GM18520 (cell line): ENCODE measurements around the gene APBB1IP.
"Not testable (repeated sequence)": the region's sequence is repeated elsewhere in the genome, so short reads cannot be mapped to it uniquely, and the experiment has no call there.

Experiments used
- ATAC-seq: cut with Tn5 transposase; IDR thresholded peaks from one replicate; pipeline ENCODE4 v1.9.1; 2021; ENCODE audit not compliant: unreplicated experiment

The APBB1IP gene

GRCh38 chr10:26441491-26442214, 3.5 kb downstream of the APBB1IP start:
- ATAC-seq: no peak

DNA sequence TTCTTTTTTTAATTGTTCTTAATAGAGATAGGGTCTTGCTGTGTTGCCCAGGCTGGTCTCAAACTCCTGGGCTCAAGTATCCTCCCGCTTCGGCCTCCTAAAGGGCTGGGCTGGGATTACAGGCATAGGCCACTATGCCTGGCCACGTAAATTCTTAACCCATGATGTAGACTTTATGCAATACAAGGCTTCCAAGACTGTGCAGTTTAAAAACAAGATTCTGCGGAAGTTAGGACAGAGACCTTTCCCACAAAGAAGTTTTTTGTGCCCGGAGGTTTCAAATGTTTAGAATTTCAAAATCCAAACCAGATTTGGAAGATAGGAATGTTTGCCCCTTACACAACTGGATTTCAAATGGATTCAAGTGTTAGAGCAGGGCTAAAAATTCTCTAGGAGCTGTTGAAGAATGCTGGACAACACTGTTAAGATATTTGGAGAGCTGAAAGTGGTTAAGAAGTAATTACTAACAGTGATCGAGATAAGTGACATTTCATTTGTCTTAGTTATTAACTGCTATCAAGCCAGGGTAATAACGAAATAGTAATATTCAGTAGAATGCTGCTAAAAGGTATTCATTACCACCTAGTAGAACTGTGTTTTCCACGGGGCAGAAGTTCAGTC, 7.4 kb downstream of the APBB1IP start:
- no peak for ATAC-seq

DNA sequence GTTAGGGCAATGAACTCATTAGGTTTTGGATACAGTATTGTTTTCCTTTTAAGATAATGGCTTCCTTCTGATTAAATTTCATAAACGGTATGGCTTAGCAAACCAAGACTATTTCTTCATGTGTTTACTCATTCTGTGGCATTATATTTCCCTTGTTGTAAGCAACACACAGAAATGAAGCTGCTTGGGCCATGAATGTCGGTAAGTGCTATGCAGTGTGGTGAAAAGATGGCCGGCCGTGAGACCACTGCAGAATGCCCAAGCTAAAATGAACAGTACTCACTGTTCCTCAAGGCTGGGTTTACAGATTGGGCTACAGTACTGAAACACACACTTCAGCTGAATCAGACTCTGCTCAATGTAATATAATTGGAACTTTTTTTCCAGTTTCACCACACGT, 8.1 kb downstream of the APBB1IP start:
- no peak for ATAC-seq

DNA sequence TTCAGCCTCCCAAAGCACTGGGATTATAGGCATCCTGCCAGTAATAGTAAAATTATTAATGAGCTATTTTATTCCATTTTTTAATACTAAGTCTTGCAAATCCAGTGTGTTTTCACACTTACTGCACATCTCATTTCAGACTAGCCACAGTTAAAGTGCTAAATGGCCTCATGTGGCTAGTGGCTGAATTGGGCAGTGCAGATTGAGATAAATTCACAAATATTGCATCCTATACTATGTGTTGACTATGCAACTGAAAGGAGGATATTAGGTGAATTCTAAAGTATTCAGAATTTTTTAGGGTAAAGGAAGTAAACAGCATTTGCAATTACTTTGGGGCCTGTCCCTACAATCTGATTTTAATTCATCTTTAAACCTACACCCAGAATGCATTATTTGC, 10.2 kb downstream of the APBB1IP start:
- peak; percentile 23 for ATAC-seq

DNA sequence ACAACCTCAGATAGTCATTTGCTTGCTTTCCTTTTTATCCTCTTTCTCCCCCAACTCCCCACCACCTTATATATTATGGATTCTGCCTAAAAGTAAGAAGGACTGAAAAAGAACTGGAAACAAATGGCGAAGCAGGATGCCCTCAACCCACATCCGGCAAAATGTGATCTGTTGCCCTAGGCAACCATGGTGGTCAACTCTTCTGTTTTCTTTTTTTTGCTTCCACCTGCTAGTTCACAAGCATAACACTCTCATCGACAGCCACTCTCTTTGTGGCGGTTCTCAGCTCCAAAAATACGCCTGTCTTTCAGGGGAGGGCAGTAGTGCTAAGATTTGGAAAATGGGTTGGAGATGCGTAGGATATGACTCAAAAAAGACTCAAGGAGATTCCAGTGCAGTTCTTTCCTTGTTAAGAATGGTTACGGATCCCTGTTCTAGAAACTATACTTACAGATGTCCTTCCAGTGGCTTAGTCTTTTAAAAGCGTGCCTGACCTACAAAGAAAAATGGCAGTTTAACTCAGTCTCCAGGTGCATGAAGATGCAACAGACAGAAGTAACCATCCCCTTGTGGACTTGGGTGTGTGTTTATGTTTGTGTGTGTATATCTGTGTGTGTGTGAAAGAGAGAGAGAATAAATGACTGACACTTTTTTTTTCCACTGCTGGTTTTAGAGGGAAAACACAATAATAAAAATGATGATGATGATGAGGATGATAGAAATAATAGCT, 10.7 kb downstream of the APBB1IP start:
- peak; percentile 74 for ATAC-seq

GRCh38 chr10:26449726-26450125, 11.6 kb downstream of the APBB1IP start:
- ATAC-seq: no peak

DNA sequence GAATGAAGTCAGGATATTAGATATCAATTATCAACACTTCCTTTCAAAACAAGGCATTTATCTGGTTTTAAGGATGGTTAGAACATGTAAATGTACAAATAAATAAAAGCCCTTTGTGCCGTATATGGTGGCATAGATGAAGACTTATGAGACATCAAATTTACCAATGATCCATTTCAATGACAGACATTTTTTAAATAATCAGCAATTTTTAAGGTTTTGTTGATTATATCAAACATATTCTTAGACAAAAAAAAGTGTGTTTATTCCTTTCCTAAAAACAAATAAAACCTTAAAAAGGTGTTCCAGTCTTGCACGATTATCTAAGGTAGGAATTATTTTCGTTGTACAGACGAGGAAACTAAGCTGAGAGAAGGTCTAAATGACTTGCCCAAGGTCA, 13.8 kb downstream of the APBB1IP start:
- ATAC-seq: no peak

- no peak for ATAC-seq
These were observed 15.7 kb downstream of the APBB1IP start for GRCh38 chr10:26453850-26454249.

GRCh38 chr10:26454891-26455290, 16.8 kb downstream of the APBB1IP start:
- no peak for ATAC-seq

DNA sequence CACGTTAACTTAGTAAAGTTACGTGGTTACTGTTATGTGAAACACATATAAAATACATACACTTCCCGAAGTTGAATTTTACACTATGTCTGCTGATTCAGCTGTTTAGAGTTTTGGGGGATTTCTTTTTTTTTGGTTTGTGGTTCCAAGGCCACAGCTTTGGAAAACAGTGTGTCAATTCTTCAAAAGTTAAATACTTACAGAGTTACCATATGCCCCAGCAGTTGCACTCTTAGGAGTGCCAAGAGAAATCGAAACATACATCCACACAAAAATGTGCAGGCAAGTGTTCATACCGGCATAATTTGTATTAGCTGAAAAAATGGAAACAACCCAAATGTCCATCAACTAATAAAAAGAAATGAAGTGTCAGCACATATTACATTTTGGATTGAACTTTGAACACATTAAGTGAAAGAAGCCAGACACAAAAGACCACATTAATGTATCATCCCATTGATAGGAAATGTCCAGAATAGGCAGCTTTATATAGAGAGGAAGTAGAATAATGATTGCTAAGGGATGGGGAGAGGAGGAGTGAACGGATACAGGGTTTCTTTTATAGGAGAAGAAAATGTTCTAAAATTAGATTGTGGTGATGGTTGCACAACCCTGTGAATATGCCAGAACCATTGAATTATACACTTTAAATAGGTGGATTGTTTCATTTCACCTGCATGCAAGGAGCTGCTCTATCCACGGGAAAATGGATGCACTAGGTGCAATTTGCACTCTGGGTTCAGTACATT, 17.6 kb downstream of the APBB1IP start:
- ATAC-seq: no peak

- peak; percentile 78 for ATAC-seq
These were observed 18.9 kb downstream of the APBB1IP start for GRCh38 chr10:26457088-26457487.

DNA sequence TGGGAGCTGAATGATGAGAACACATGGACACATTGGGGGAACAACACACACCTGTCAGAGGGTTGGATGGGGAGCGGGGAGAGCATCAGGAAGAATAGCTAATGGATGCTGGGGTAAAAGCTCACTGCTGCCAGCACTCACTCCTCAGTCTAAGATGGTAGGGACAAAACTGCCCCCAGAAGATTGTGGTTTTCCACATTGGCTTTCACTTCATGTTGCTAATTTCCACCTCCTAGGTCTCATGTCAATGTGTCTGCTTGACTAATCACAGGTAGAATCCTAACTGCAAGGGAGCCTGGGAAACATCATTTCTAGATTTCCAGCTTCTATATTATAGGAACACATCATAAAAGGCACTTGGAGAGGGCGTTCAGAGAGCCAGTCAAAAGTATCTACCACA, 22.6 kb downstream of the APBB1IP start:
- ATAC-seq: no peak

DNA sequence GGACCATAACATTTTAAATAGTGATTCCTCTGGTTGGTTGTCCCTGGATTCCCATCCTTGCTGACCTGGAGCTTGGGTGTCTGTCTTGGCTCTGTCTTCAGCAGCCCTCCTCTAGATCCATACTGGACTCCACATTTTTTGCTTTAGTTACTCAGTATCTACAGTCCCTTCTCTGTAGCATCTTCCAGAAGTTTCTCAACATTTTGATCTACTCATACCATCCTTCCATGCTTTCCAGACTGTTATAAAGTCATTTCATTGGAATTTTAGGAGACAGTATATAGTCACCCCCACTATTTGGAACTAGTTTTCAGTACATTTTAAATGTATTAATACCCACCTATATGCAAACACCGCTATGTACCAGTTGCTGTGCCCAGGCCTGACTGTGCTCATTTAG, 25.8 kb downstream of the APBB1IP start:
- no peak for ATAC-seq

GRCh38 chr10:26464632-26465280, 26.6 kb downstream of the APBB1IP start:
- peak; percentile 49 for ATAC-seq

DNA sequence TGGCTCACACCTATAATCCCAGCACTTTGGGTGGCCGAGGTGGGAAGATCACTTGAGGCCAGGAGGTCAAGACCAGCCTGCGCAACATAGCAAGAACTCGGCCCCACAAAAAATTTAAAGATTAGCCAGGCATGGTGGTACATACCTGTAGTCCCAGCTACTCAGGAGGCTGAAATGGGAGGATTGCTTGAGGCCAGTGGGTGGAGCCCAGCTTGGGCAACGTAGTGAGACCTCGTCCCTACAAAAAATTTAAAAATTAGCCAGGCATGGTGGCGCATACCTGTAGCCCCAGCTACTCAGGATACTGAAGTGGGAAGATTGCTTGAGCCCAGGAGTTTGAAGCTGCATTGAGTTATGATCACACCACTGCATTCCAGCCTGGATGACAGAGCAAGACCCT, 28.4 kb downstream of the APBB1IP start:
- not testable (repeated sequence) for ATAC-seq

DNA sequence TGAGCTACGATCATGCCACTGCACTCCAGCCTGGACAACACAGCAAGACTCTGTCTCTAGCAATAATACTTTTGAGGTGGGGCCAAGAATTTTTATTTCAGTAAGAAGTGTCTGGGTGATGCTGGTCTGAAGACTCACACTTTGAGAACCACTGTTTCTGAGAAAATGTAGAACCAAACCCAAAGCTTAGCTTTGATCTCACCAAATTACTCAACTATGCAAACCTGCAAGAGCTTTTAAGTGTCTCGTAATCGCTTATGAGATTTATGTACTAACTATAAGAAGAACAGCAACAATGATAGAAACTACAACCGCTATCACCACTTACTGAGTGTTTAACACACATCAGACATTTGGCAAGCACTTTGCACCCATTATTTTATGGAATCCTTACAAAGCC, 29.5 kb downstream of the APBB1IP start:
- ATAC-seq: no peak

- no peak for ATAC-seq
These were observed 30.1 kb downstream of the APBB1IP start for GRCh38 chr10:26468291-26468690.

- ATAC-seq: peak; percentile 28
These were observed 30.6 kb downstream of the APBB1IP start for GRCh38 chr10:26468700-26469099.

DNA sequence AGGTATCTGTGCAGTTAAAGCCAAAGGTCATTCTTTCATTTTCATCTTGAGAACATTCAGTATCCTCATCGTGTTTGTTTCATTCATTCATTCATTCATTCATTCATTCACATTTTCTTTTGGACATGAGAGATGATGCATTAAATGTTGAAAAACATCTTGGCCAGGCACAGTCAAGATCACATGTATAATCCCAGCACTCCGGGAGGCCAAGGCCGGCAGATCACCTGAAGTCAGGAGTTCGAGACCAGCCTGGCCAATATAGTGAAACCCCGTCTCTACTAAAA, 34.3 kb downstream of the APBB1IP start:
- no peak for ATAC-seq

DNA sequence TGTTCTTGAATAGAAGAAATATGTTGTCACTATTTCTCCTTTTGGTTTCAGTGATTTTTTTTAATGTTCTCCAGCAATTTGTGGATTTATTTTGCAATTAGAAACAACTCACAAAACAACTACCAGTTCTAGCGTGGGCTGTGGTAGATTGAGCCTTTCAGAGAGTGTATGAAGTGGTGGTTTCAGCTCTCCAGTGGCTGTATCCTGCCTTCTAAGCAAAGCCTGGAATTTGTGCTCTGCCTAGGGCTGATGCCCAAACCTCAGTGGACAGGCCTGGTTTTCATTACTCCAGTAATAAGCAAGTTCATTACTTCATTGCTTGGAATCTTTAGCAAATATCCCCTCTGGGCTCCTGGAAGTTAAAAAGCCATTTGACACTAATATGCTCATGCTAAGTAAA, 35.9 kb downstream of the APBB1IP start:
- no peak for ATAC-seq

DNA sequence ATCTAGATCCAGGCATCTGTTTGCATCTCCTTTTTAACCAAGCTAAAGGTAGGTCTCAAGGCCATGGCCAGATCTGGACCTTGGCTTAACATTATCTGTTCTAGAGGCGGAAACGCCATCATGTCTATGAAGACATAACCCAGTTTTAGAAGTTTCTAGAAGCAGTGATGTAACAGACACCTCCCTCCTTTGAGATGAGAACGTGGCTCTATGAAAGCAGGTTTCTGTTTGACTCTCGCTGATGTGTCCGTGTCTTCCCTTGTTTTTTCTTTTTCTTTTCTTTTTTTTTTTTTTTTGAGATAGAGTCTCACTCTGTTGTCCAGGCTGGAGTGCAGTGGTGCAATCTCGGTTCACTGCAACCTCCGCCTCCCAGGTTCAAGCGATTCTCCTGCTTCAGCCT, 36.7 kb downstream of the APBB1IP start:
- ATAC-seq: not testable (repeated sequence)
